Lower lobe of right lung (tissue), 2 donors: ENCODE results near the gene CTAGE4. TPM values are rescaled to one million over a fixed set of nuclear protein-coding genes. Genes with fewer than 3 reads are reported as not detected.
A peak's percentile ranks its signal among the peaks of the same experiment; 100 is the strongest.
"Not testable (repeated sequence)": the region's sequence is repeated elsewhere in the genome, so short reads cannot be mapped to it uniquely, and the experiment has no call there.

ENCODE experiments used
- ATAC-seq, 2 donors: fragments of 200-7000 bp; cut with Tn5 transposase; one replicate each; pipeline ENCODE4 v1.9.1; 2020 to 2022; ENCODE audit warnings: mild to moderate bottlenecking in 2 of 2, moderate library complexity in 2 of 2
- DNase-seq: peaks from one replicate; pipeline ENCODE4 v3.0.0-alpha.2; 2020
- H3K27ac ChIP-seq: fragments of 200-600 bp; one replicate; pipeline ENCODE4 v1.8.0; 2022
- H3K27me3 ChIP-seq: fragments of 200-600 bp; one replicate; pipeline ENCODE4 v1.8.0; 2022; ENCODE audit warnings: low read depth
- H3K36me3 ChIP-seq: fragments of 200-600 bp; one replicate; pipeline ENCODE4 v1.8.0; 2022; ENCODE audit warnings: mild to moderate bottlenecking
- H3K4me1 ChIP-seq: fragments of 200-600 bp; one replicate; pipeline ENCODE4 v1.8.0; 2022
- H3K4me3 ChIP-seq: fragments of 200-600 bp; one replicate; pipeline ENCODE4 v1.8.0; 2022; ENCODE audit warnings: mild to moderate bottlenecking
- H3K9me3 ChIP-seq: fragments of 200-600 bp; one replicate; pipeline ENCODE4 v1.8.0; 2022
- CTCF ChIP-seq: fragments of 200-600 bp; IDR thresholded peaks from one replicate; pipeline ENCODE4 v1.8.0; 2022; ENCODE audit warnings: antibody characterized with exemption, mild to moderate bottlenecking
- intact Hi-C: fragments of 100-400 bp; cut with DNase I; formaldehyde crosslinking; loops from one replicate; pipeline ENCODE4 v1.11.0; 2022
- total RNA-seq: library from RNA; stranded (reverse); fragmentation: NEBNext Ultra II Directional; extraction: Animal tissue kit (Norgen Biotek cat#: 25700); gene quantifications from one replicate; pipeline ENCODE4 v1.2.1, GENCODE V29; 2021
- donor health status: DM: no; HTN: yes; CAD: no; lungs with severe emphysema.

The CTAGE4 gene
- total RNA-seq, 1 donor from 2014 or later = 8.5 TPM

DNA sequence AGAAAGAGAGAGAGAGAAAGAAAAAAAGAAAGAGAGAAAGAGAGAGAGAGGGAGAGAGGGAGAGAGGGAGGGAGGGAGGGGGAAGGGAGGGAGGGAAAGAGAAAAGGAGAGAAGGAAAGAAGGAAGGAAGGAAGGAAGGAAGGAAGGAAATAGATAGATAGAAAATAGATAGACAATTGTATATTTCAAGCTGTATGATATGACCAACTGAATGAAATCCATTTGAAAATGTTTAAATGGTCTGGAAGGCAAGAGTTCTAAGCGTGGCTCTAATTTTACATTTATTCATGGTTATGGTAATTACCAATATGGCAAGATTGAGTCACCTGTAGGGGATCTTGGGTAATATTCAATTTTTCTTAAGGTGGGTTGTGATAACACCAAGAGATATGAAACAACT lies 24.4 kb upstream of the CTAGE4 start:
- Histone ChIP-seq H3K4me3 (no peak overlapping the region), H3K4me1 (no peaks in the 10 kb centered on the region), H3K36me3 (no peaks in the 10 kb centered on the region), H3K9me3 (no peaks in the 10 kb centered on the region), H3K27ac (no peak overlapping the region), H3K27me3 (no peaks in the 10 kb centered on the region)
- TF ChIP-seq CTCF = no peak
- no peak for ATAC-seq
- intact Hi-C loops = no loop called here
- DNase-seq = no peak

DNA sequence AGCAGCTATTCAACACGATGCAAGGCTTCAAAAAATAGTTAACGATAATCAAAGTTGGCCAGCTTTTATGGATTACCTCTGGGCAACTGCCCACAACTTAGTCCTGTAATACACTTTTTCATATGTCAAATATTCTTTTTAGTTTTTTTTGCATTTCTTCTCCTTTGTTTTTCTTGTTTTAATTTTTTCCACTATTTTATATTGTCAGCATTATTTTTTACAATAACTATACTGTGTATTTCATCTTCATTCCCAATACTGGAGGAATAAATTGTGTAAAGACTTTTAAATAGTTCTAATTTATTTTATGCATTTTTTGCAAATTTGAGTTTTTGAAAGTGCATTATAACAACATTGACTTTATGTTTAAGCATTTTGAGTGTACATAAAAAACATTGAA lies 18.5 kb upstream of the CTAGE4 start:
- no peak overlapping the region for H3K27ac ChIP-seq
- no peaks in the 10 kb centered on the region for H3K9me3 ChIP-seq
- intact Hi-C loops = no loop called here
- no peaks in the 10 kb centered on the region for H3K36me3 ChIP-seq
- H3K4me3 ChIP-seq = no peak overlapping the region
- no peak for DNase-seq
- no peak for TF ChIP-seq CTCF
- no peaks in the 10 kb centered on the region for H3K27me3 ChIP-seq
- ATAC-seq = no peak
- no peaks in the 10 kb centered on the region for H3K4me1 ChIP-seq

DNA sequence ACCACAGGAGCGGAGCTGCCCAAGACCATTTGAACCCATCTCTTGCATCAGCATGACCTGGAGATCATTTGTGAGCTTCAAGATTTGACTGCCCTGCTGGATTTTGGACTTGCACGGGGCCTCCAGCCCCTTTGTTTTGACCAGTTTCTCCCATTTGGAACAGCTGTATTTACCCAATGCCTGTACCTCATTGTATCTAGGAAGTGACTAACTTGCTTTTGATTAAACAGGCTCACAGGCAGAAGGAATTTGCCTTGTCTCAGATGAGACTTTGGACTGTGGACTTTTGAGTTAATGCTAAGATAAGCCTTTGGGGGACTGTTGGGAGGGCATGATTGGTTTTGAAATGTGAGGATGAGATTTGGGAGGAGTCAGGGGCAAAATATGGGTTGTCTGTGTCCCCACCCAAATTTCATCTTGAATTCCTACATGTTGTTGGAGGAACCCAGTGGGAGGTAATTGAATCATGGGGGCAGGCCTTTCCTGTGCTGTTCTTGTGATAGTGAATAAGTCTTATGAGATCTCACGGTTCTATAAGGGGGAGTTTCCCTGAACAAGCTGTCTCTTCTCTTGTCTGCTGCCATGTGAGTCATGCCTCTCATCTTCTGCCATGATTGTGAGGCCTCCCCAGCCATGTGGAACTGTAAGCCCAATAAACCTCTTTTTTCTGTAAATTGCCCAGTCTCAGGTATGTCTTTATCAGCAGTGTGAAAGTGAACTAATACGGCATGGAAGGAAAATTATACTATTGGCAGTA lies 11.5 kb upstream of the CTAGE4 start:
- DNase-seq, H3K9me3 ChIP-seq, H3K4me3 ChIP-seq, intact Hi-C loops, H3K4me1 ChIP-seq, H3K27ac ChIP-seq, H3K36me3 ChIP-seq, ATAC-seq, H3K27me3 ChIP-seq: not testable (repeated sequence)

GRCh38 chr7:144174613-144175012 lies 8.7 kb upstream of the CTAGE4 start:
- DNase-seq (no peak), ATAC-seq (no peak)
- intact Hi-C loops = no loop called here
- H3K4me3 ChIP-seq = no peak overlapping the region
- no peaks in the 10 kb centered on the region for H3K36me3 ChIP-seq
- H3K27ac ChIP-seq = no peak overlapping the region
- no peaks in the 10 kb centered on the region for H3K4me1 ChIP-seq
- no peak for TF ChIP-seq CTCF
- H3K9me3 ChIP-seq = no peaks in the 10 kb centered on the region
- H3K27me3 ChIP-seq = no peaks in the 10 kb centered on the region

- intact Hi-C loops, H3K9me3 ChIP-seq, H3K27me3 ChIP-seq, DNase-seq, H3K36me3 ChIP-seq, H3K27ac ChIP-seq, H3K4me1 ChIP-seq, H3K4me3 ChIP-seq: not testable (repeated sequence)
- peak; percentile 42 for TF ChIP-seq CTCF
- peak; percentile 75 to 90 for ATAC-seq
Observed at GRCh38 chr7:144178380-144179164, 4.7 kb upstream of the CTAGE4 start.

DNA sequence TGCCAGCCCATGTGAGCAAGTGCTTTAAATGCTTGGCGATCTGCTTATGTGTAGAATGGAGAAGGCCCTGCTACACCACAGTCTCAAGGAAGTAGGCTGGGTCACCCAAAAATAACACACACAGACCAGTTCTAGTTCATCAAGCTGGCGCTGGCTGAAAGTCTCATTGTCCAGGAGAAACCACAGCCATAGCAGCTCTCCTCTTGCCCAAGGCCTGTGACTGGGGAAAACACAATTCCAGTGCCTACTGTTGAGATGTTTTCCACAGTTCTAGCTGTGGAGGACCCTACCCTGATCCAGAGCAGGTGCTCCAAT lies 4.1 kb upstream of the CTAGE4 start:
- H3K36me3 ChIP-seq, H3K27ac ChIP-seq, intact Hi-C loops, H3K4me3 ChIP-seq, H3K4me1 ChIP-seq, H3K9me3 ChIP-seq, H3K27me3 ChIP-seq, DNase-seq: not testable (repeated sequence)
- peak in 1 of 2 donors; percentile 18 for ATAC-seq

GRCh38 chr7:144187848-144188247 lies 4.6 kb downstream of the CTAGE4 start:
- H3K4me1 ChIP-seq, H3K27ac ChIP-seq, H3K9me3 ChIP-seq, H3K27me3 ChIP-seq, H3K36me3 ChIP-seq, H3K4me3 ChIP-seq, intact Hi-C loops, DNase-seq: not testable (repeated sequence)
- peak in 1 of 2 donors; percentile 37 for ATAC-seq

GRCh38 chr7:144188578-144189171 lies 5.4 kb downstream of the CTAGE4 start:
- DNase-seq, H3K27ac ChIP-seq, H3K4me3 ChIP-seq, H3K4me1 ChIP-seq, H3K9me3 ChIP-seq, intact Hi-C loops, H3K27me3 ChIP-seq, H3K36me3 ChIP-seq: not testable (repeated sequence)
- peak in 1 of 2 donors; percentile 41 for ATAC-seq

- H3K36me3 ChIP-seq, DNase-seq, H3K4me1 ChIP-seq, ATAC-seq, H3K27ac ChIP-seq, H3K4me3 ChIP-seq, intact Hi-C loops, H3K27me3 ChIP-seq, H3K9me3 ChIP-seq: not testable (repeated sequence)
Observed at GRCh38 chr7:144193782-144194181, 10.5 kb downstream of the CTAGE4 start.

DNA sequence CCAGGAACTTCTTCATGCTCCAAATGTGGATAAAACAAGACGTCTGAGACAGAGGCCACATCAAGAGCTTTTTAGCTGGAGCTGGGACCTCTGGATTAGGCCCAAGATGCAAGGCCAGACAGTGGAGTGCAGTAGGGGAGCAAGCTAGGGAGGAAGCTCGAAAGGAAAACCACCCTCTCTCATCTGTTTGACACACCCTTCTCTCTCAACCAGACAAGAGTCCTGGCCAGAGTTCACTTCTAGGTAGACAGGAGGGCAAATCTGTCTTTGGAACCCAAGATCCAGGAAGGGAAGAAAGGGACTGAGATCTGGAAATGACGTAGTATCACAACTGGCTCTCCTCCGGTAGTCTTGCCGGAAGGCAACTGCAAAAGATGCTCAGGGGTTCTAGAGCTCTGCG lies 11.2 kb downstream of the CTAGE4 start:
- DNase-seq, H3K27me3 ChIP-seq, H3K36me3 ChIP-seq, H3K4me3 ChIP-seq, intact Hi-C loops, ATAC-seq, H3K27ac ChIP-seq, H3K9me3 ChIP-seq, H3K4me1 ChIP-seq: not testable (repeated sequence)
